Medulla oblongata (tissue), 1 donor: ENCODE results near the gene TMEM38B.
"Not testable (repeated sequence)": the region's sequence is repeated elsewhere in the genome, so short reads cannot be mapped to it uniquely, and the experiment has no call there.

ENCODE experiments used
- DNase-seq: peaks from one replicate; pipeline ENCODE4 v3.0.0-alpha.2; 2015; ENCODE audit errors: extremely low spot score

Gene TMEM38B

GRCh38 chr9:105681313-105681712 lies 13.0 kb upstream of the TMEM38B start:
- DNase-seq, result no peak

- no peak for DNase-seq
Measured at GRCh38 chr9:105681724-105682123, 12.6 kb upstream of the TMEM38B start.

GRCh38 chr9:105683688-105684275 lies 10.6 kb upstream of the TMEM38B start:
- no peak for DNase-seq

- no peak for DNase-seq
Measured at GRCh38 chr9:105686936-105687335, 7.4 kb upstream of the TMEM38B start.

- DNase-seq, result no peak
Measured at GRCh38 chr9:105690742-105691141, 3.6 kb upstream of the TMEM38B start.

GRCh38 chr9:105693435-105694189 lies 729 bp upstream of the TMEM38B start:
- DNase-seq, result peak; percentile 29

- DNase-seq, result peak; percentile 71
Measured at GRCh38 chr9:105694848-105695581, 674 bp downstream of the TMEM38B start.

GRCh38 chr9:105696219-105696793 lies 2.0 kb downstream of the TMEM38B start:
- DNase-seq, result no peak

- DNase-seq, result no peak
Measured at GRCh38 chr9:105697871-105698270, 3.5 kb downstream of the TMEM38B start.

- DNase-seq, result no peak
Measured at GRCh38 chr9:105698348-105698870, 4.1 kb downstream of the TMEM38B start.

- DNase-seq, result no peak
Measured at GRCh38 chr9:105700668-105701067, 6.3 kb downstream of the TMEM38B start.

GRCh38 chr9:105701145-105701544 lies 6.8 kb downstream of the TMEM38B start:
- DNase-seq, result no peak

- DNase-seq, result no peak
Measured at GRCh38 chr9:105702207-105702606, 7.9 kb downstream of the TMEM38B start.

- not testable (repeated sequence) for DNase-seq
Measured at GRCh38 chr9:105703638-105704037, 9.3 kb downstream of the TMEM38B start.

- no peak for DNase-seq
Measured at GRCh38 chr9:105706156-105706555, 11.8 kb downstream of the TMEM38B start.

GRCh38 chr9:105708405-105708804 lies 14.1 kb downstream of the TMEM38B start:
- DNase-seq, result no peak

GRCh38 chr9:105710638-105711037 lies 16.3 kb downstream of the TMEM38B start:
- no peak for DNase-seq

- no peak for DNase-seq
Measured at GRCh38 chr9:105711867-105712266, 17.5 kb downstream of the TMEM38B start.

GRCh38 chr9:105712297-105712696 lies 18.0 kb downstream of the TMEM38B start:
- DNase-seq, result no peak

GRCh38 chr9:105712773-105713172 lies 18.4 kb downstream of the TMEM38B start:
- DNase-seq, result no peak

- no peak for DNase-seq
Measured at GRCh38 chr9:105713260-105714019, 19.1 kb downstream of the TMEM38B start.

GRCh38 chr9:105714020-105714331 lies 19.6 kb downstream of the TMEM38B start:
- DNase-seq, result no peak
